ENCODE data around the gene PPP6C. TPM values are rescaled to one million over a fixed set of nuclear protein-coding genes. Genes with fewer than 3 reads are reported as not detected.
"Not testable (repeated sequence)": the region's sequence is repeated elsewhere in the genome, so short reads cannot be mapped to it uniquely, and the experiment has no call there.

The PPP6C gene
- total RNA-seq, 1 experiment from 2014 or later = 50.8 TPM

DNA sequence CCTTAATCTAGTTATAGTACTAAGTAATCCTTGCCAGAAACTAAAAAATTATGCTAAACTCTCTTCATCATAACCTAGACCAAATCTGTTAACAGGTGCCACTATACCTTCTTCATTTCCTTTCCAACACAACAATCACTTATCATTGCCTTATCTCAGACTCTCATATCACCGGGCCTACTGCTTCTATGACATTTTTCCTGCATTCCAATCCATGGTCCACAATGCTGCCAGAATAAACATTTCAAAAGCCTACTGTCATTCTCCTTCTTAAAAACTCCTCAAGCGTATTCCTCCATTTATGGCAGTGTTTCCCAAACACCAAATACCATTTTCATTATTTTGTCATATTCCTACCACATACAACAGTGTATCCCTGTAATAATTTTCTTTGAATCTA lies 6.5 kb downstream of the PPP6C start:
- Histone ChIP-seq H3K4me3 (ENCODE audit: low read depth, low read length, poor library complexity, severe bottlenecking) (no peak overlapping the region), H3K4me1 (ENCODE audit: insufficient read depth, low read length, poor library complexity, severe bottlenecking) (peaks cover 6% of the 10 kb centered on the region), H3K9me3 (ENCODE audit: low read depth, low read length, poor library complexity, severe bottlenecking) (no peaks in the 10 kb centered on the region), H3K27me3 (replicated peaks; ENCODE audit: insufficient read depth, low read depth, low read length, poor library complexity) (no peaks in the 10 kb centered on the region), H3K36me3 (ENCODE audit: insufficient read depth, low read length, poor library complexity, severe bottlenecking) (no peaks in the 10 kb centered on the region), H3K27ac (ENCODE audit: low read depth, low read length, poor library complexity, severe bottlenecking) (no peak overlapping the region)
- no peak for TF ChIP-seq EZH2 (IDR thresholded peaks at IDR 0.05; ENCODE audit: borderline replicate concordance, low read depth, low read length, poor library complexity, severe bottlenecking)
- TF ChIP-seq, protein P1, sequence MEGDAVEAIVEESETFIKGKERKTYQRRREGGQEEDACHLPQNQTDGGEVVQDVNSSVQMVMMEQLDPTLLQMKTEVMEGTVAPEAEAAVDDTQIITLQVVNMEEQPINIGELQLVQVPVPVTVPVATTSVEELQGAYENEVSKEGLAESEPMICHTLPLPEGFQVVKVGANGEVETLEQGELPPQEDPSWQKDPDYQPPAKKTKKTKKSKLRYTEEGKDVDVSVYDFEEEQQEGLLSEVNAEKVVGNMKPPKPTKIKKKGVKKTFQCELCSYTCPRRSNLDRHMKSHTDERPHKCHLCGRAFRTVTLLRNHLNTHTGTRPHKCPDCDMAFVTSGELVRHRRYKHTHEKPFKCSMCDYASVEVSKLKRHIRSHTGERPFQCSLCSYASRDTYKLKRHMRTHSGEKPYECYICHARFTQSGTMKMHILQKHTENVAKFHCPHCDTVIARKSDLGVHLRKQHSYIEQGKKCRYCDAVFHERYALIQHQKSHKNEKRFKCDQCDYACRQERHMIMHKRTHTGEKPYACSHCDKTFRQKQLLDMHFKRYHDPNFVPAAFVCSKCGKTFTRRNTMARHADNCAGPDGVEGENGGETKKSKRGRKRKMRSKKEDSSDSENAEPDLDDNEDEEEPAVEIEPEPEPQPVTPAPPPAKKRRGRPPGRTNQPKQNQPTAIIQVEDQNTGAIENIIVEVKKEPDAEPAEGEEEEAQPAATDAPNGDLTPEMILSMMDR (conservative IDR thresholded peaks at IDR 0.05; ENCODE audit: low read depth, low read length) = no peak
- CTCF ChIA-PET = no interaction called here
- no peak for DNase-seq (ENCODE audit: low spot score)
- POLR2A ChIA-PET (ENCODE audit: low non-redundant PET) = no interaction called here
- no TSS peak for BruUV-seq (replicated peaks)
- intact Hi-C loops (cut with micrococcal nuclease; ENCODE audit: unreplicated experiment) = no loop called here

DNA sequence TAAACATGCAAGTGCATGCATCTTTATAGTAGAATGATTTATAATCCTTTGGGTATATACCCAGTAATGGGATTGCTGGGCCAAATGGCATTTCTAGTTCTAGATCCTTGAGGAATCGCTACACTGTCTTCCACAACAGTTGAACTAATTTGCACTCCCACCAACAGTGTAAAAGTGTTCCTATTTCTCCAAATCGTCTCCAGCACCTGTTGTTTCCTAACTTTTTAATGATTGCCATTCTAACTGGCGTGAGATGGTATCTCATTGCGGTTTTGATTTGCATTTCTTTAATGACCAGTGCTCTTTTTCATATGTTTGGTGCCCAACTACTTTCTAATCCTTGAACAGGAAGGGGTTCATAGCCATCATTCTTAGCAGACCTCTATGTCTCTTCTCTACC lies 7.8 kb downstream of the PPP6C start:
- BruUV-seq (replicated peaks); CTCF ChIA-PET; H3K27me3 ChIP-seq (replicated peaks; ENCODE audit: insufficient read depth, low read depth, low read length, poor library complexity); H3K27ac ChIP-seq (ENCODE audit: low read depth, low read length, poor library complexity, severe bottlenecking); H3K4me3 ChIP-seq (ENCODE audit: low read depth, low read length, poor library complexity, severe bottlenecking); DNase-seq (ENCODE audit: low spot score); H3K36me3 ChIP-seq (ENCODE audit: insufficient read depth, low read length, poor library complexity, severe bottlenecking); H3K9me3 ChIP-seq (ENCODE audit: low read depth, low read length, poor library complexity, severe bottlenecking); intact Hi-C loops (cut with micrococcal nuclease; ENCODE audit: unreplicated experiment); POLR2A ChIA-PET (ENCODE audit: low non-redundant PET): not testable (repeated sequence)
- H3K4me1 ChIP-seq (ENCODE audit: insufficient read depth, low read length, poor library complexity, severe bottlenecking) = peaks cover 11% of the 10 kb centered on the region

DNA sequence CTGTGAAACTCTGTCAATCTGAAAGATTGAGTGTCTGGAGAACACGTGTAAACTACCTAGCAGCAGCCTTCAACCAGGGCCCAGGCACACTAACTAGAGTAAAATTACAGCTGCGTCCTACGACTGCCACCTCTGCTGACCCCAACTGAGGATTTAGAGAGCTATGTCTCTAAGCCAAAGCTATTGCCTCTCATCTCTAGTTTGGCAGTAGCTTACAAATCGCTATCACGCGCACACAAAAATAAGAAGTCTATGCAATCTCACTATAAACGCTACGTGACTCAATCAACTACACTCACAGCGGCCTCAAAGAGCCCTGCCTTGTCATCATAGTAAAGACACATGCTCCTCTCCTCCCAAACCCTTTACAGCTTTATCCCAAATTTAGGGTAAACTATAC lies 8.7 kb downstream of the PPP6C start:
- intact Hi-C loops (cut with micrococcal nuclease; ENCODE audit: unreplicated experiment) = no loop called here
- BruUV-seq (replicated peaks) = no TSS peak
- H3K4me3 ChIP-seq (ENCODE audit: low read depth, low read length, poor library complexity, severe bottlenecking) = no peak overlapping the region
- DNase-seq (ENCODE audit: low spot score) = no peak
- no peaks in the 10 kb centered on the region for H3K36me3 ChIP-seq (ENCODE audit: insufficient read depth, low read length, poor library complexity, severe bottlenecking)
- ChIA-PET POLR2A (ENCODE audit: low non-redundant PET) (no interaction called here), CTCF (no interaction called here)
- TF ChIP-seq, protein P1 (conservative IDR thresholded peaks at IDR 0.05; ENCODE audit: low read depth, low read length) = no peak
- TF ChIP-seq EZH2 (IDR thresholded peaks at IDR 0.05; ENCODE audit: borderline replicate concordance, low read depth, low read length, poor library complexity, severe bottlenecking) = no peak
- no peak overlapping the region for H3K27ac ChIP-seq (ENCODE audit: low read depth, low read length, poor library complexity, severe bottlenecking)
- H3K4me1 ChIP-seq (ENCODE audit: insufficient read depth, low read length, poor library complexity, severe bottlenecking) = peaks cover 19% of the 10 kb centered on the region
- H3K9me3 ChIP-seq (ENCODE audit: low read depth, low read length, poor library complexity, severe bottlenecking) = no peaks in the 10 kb centered on the region
- no peaks in the 10 kb centered on the region for H3K27me3 ChIP-seq (replicated peaks; ENCODE audit: insufficient read depth, low read depth, low read length, poor library complexity)

DNA sequence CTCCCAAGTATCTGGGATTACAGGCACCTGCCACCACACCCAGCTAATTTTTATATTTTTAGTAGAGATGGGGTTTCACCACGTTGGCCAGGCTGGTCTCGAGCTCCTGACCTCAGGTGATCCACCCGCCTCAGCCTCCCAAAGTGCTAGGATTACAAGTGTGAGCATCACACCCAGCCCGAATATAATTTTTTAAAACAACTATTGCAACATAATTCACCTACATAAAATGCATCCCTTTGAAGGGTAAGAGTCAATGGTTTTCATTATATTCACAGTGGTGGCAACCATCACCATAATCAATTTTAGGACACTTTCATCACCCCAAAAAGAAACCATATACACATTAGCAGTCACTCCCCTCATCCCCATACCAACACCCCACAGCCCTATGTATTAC lies 9.8 kb downstream of the PPP6C start:
- H3K27me3 ChIP-seq (replicated peaks; ENCODE audit: insufficient read depth, low read depth, low read length, poor library complexity); H3K4me3 ChIP-seq (ENCODE audit: low read depth, low read length, poor library complexity, severe bottlenecking); H3K9me3 ChIP-seq (ENCODE audit: low read depth, low read length, poor library complexity, severe bottlenecking); H3K27ac ChIP-seq (ENCODE audit: low read depth, low read length, poor library complexity, severe bottlenecking); POLR2A ChIA-PET (ENCODE audit: low non-redundant PET); H3K36me3 ChIP-seq (ENCODE audit: insufficient read depth, low read length, poor library complexity, severe bottlenecking); BruUV-seq (replicated peaks); DNase-seq (ENCODE audit: low spot score); CTCF ChIA-PET; intact Hi-C loops (cut with micrococcal nuclease; ENCODE audit: unreplicated experiment): not testable (repeated sequence)
- peaks cover 19% of the 10 kb centered on the region for H3K4me1 ChIP-seq (ENCODE audit: insufficient read depth, low read length, poor library complexity, severe bottlenecking)

Measured in A673 (cell line).